Fibroblast of mammary gland (primary cell): ENCODE measurements around the gene NDUFC2.
A peak's percentile ranks its signal among the peaks of the same experiment; 100 is the strongest.

Experiments
- DNase-seq: peaks from one replicate; pipeline ENCODE4 v3.0.0-alpha.2; 2010; ENCODE audit warnings: low read depth
- H3K4me3 ChIP-seq: 2 replicates; pipeline ENCODE4 v1.5.1; 2011; ENCODE audit warnings: low read depth, mild to moderate bottlenecking, low read length, moderate library complexity; ENCODE audit not compliant: control insufficient read depth
- CTCF ChIP-seq: conservative IDR thresholded peaks from 2 replicates; pipeline ENCODE4 v1.5.1; 2011; ENCODE audit warnings: low read depth, low read length, inconsistent platforms; ENCODE audit not compliant: control insufficient read depth, insufficient read depth

NDUFC2 gene

GRCh38 chr11:78054971-78055370 is 24.7 kb downstream of the NDUFC2 start:
- TF ChIP-seq CTCF = no peak
- no peak for DNase-seq

GRCh38 chr11:78050964-78051831 is 28.5 kb downstream of the NDUFC2 start:
- H3K4me3 ChIP-seq = no peak overlapping the region
- no peak for TF ChIP-seq CTCF
- DNase-seq = peak; percentile 42

More at GRCh38 chr11:78054971-78055370, 24.7 kb downstream of the NDUFC2 start:
- H3K4me3 ChIP-seq = no peak overlapping the region

GRCh38 chr11:78049348-78049747 is 30.3 kb downstream of the NDUFC2 start:
- DNase-seq = no peak
- no peak overlapping the region for H3K4me3 ChIP-seq
- no peak for TF ChIP-seq CTCF

GRCh38 chr11:78048561-78048960 is 31.1 kb downstream of the NDUFC2 start:
- no peak for TF ChIP-seq CTCF
- no peak for DNase-seq
- H3K4me3 ChIP-seq = no peak overlapping the region

GRCh38 chr11:78046486-78046854 is 33.2 kb downstream of the NDUFC2 start:
- DNase-seq = no peak
- TF ChIP-seq CTCF = no peak
- no peak overlapping the region for H3K4me3 ChIP-seq

GRCh38 chr11:78045851-78046485 is 33.7 kb downstream of the NDUFC2 start:
- peak; percentile 57 for DNase-seq
- TF ChIP-seq CTCF = no peak
- peak overlapping the region; percentile 54 for H3K4me3 ChIP-seq
